ENCODE measurements around the gene RAD54L2. TPM values are rescaled to one million over a fixed set of nuclear protein-coding genes. Genes with fewer than 3 reads are reported as not detected.
"Not testable (repeated sequence)": the region's sequence is repeated elsewhere in the genome, so short reads cannot be mapped to it uniquely, and the experiment has no call there.

Gene RAD54L2
- polyA plus RNA-seq, 3 donors from 2014 or later = 10.1 to 22.4 (median 15.0) TPM

- Mint-ChIP-seq H3K4me3 (no peak overlapping the region), H3K27ac (no peak overlapping the region), H3K27me3 (ENCODE audit: low read depth in 3 of 3) (peaks cover 0 to 3% (median 0%) of the 10 kb centered on the region in 3 donors), H3K4me1 (no peaks in the 10 kb centered on the region), H3K36me3 (no peaks in the 10 kb centered on the region), H3K9me3 (no peaks in the 10 kb centered on the region)
- no peak for DNase-seq
These were observed 16.1 kb upstream of the RAD54L2 start for GRCh38 chr3:51522273-51522962.

- H3K4me3 Mint-ChIP-seq; H3K27me3 Mint-ChIP-seq (ENCODE audit: low read depth in 3 of 3); H3K9me3 Mint-ChIP-seq; H3K36me3 Mint-ChIP-seq; H3K4me1 Mint-ChIP-seq; H3K27ac Mint-ChIP-seq; DNase-seq: not testable (repeated sequence)
These were observed 13.6 kb upstream of the RAD54L2 start for GRCh38 chr3:51524874-51525273.

GRCh38 chr3:51530485-51530884 lies 8.0 kb upstream of the RAD54L2 start:
- no peaks in the 10 kb centered on the region for H3K36me3 Mint-ChIP-seq
- no peak for DNase-seq
- H3K27me3 Mint-ChIP-seq (ENCODE audit: low read depth in 3 of 3) = peaks cover 3 to 13% (median 12%) of the 10 kb centered on the region in 3 donors
- H3K9me3 Mint-ChIP-seq = no peaks in the 10 kb centered on the region
- no peak overlapping the region for H3K4me3 Mint-ChIP-seq
- no peak overlapping the region for H3K27ac Mint-ChIP-seq
- H3K4me1 Mint-ChIP-seq = no peaks in the 10 kb centered on the region

GRCh38 chr3:51535146-51536019 lies 3.1 kb upstream of the RAD54L2 start:
- peaks cover 0 to 19% (median 16%) of the 10 kb centered on the region in 3 donors for H3K27me3 Mint-ChIP-seq (ENCODE audit: low read depth in 3 of 3)
- H3K27ac Mint-ChIP-seq = peak overlapping the region in 1 of 6 donors; percentile 61
- H3K9me3 Mint-ChIP-seq = no peaks in the 10 kb centered on the region
- H3K4me1 Mint-ChIP-seq = peaks cover 29 to 33% of the 10 kb centered on the region in 2 donors
- H3K4me3 Mint-ChIP-seq = peak overlapping the region in 1 of 5 donors; percentile 31
- no peaks in the 10 kb centered on the region for H3K36me3 Mint-ChIP-seq
- no peak for DNase-seq

- H3K9me3 Mint-ChIP-seq, DNase-seq, H3K36me3 Mint-ChIP-seq: not testable (repeated sequence)
- Mint-ChIP-seq H3K27me3 (ENCODE audit: low read depth in 3 of 3) (peaks cover 2 to 16% (median 12%) of the 10 kb centered on the region in 3 donors), H3K4me1 (peaks cover 38 to 50% of the 10 kb centered on the region in 2 donors), H3K27ac (peak overlapping the region; percentile 88 to 97 (median 94)), H3K4me3 (peak overlapping the region; percentile 91 to 95 (median 92))
These were observed 888 bp upstream of the RAD54L2 start for GRCh38 chr3:51537631-51538030.

- peaks cover 2 to 16% (median 10%) of the 10 kb centered on the region in 3 donors for H3K27me3 Mint-ChIP-seq (ENCODE audit: low read depth in 3 of 3)
- H3K4me3 Mint-ChIP-seq = peak overlapping the region; percentile 91 to 95 (median 92)
These were observed 432 bp upstream of the RAD54L2 start for GRCh38 chr3:51538115-51538458.

GRCh38 chr3:51539291-51539941 lies 897 bp downstream of the RAD54L2 start:
- no peaks in the 10 kb centered on the region for H3K36me3 Mint-ChIP-seq

More at GRCh38 chr3:51538115-51538458, 432 bp upstream of the RAD54L2 start:
- peak overlapping the region; percentile 88 to 97 (median 94) for H3K27ac Mint-ChIP-seq
- peaks cover 38 to 50% of the 10 kb centered on the region in 2 donors for H3K4me1 Mint-ChIP-seq
- no peaks in the 10 kb centered on the region for H3K9me3 Mint-ChIP-seq
- H3K36me3 Mint-ChIP-seq = no peaks in the 10 kb centered on the region
- DNase-seq = peak in 2 of 3 donors; percentile 9 to 23

GRCh38 chr3:51542596-51542995 lies 4.1 kb downstream of the RAD54L2 start:
- not testable (repeated sequence) for H3K36me3 Mint-ChIP-seq, H3K4me3 Mint-ChIP-seq, DNase-seq, H3K27ac Mint-ChIP-seq, H3K9me3 Mint-ChIP-seq
- peaks cover 2 to 11% (median 6%) of the 10 kb centered on the region in 3 donors for H3K27me3 Mint-ChIP-seq (ENCODE audit: low read depth in 3 of 3)
- peaks cover 32 to 51% of the 10 kb centered on the region in 2 donors for H3K4me1 Mint-ChIP-seq

More at GRCh38 chr3:51539291-51539941, 897 bp downstream of the RAD54L2 start:
- peak; percentile 1 to 13 (median 11) for DNase-seq
- no peaks in the 10 kb centered on the region for H3K9me3 Mint-ChIP-seq
- H3K4me1 Mint-ChIP-seq = peaks cover 38 to 60% of the 10 kb centered on the region in 2 donors
- H3K4me3 Mint-ChIP-seq = peak overlapping the region; percentile 79 to 89 (median 86)
- H3K27ac Mint-ChIP-seq = peak overlapping the region; percentile 73 to 94 (median 85)
- peaks cover 2 to 16% (median 6%) of the 10 kb centered on the region in 3 donors for H3K27me3 Mint-ChIP-seq (ENCODE audit: low read depth in 3 of 3)

GRCh38 chr3:51544011-51544775 lies 5.7 kb downstream of the RAD54L2 start:
- no peak overlapping the region for H3K4me3 Mint-ChIP-seq

GRCh38 chr3:51547274-51547673 lies 8.8 kb downstream of the RAD54L2 start:
- Mint-ChIP-seq H3K36me3 (peaks cover 0 to 5% (median 0%) of the 10 kb centered on the region in 3 donors), H3K27ac (no peak overlapping the region), H3K9me3 (no peaks in the 10 kb centered on the region), H3K27me3 (ENCODE audit: low read depth in 3 of 3) (peaks cover 0 to 2% (median 2%) of the 10 kb centered on the region in 3 donors), H3K4me3 (no peak overlapping the region), H3K4me1 (peaks cover 5 to 17% of the 10 kb centered on the region in 2 donors)
- no peak for DNase-seq

More at GRCh38 chr3:51544011-51544775, 5.7 kb downstream of the RAD54L2 start:
- H3K36me3 Mint-ChIP-seq = no peaks in the 10 kb centered on the region
- H3K9me3 Mint-ChIP-seq = no peaks in the 10 kb centered on the region
- peaks cover 0 to 5% (median 2%) of the 10 kb centered on the region in 3 donors for H3K27me3 Mint-ChIP-seq (ENCODE audit: low read depth in 3 of 3)
- no peak for DNase-seq
- H3K27ac Mint-ChIP-seq = peak overlapping the region in 1 of 6 donors; percentile 64
- H3K4me1 Mint-ChIP-seq = peaks cover 21 to 40% of the 10 kb centered on the region in 2 donors

- Mint-ChIP-seq H3K36me3 (peaks cover 0 to 5% (median 4%) of the 10 kb centered on the region in 3 donors), H3K27ac (no peak overlapping the region), H3K27me3 (ENCODE audit: low read depth in 3 of 3) (peaks cover 0 to 2% (median 2%) of the 10 kb centered on the region in 3 donors), H3K4me1 (peaks cover 5 to 8% of the 10 kb centered on the region in 2 donors), H3K4me3 (no peak overlapping the region), H3K9me3 (no peaks in the 10 kb centered on the region)
- no peak for DNase-seq
These were observed 10.8 kb downstream of the RAD54L2 start for GRCh38 chr3:51549311-51549710.

- Mint-ChIP-seq H3K27me3 (ENCODE audit: low read depth in 3 of 3) (peaks cover 0 to 2% (median 2%) of the 10 kb centered on the region in 3 donors), H3K36me3 (peaks cover 0 to 5% (median 4%) of the 10 kb centered on the region in 3 donors), H3K9me3 (no peaks in the 10 kb centered on the region), H3K27ac (peak overlapping the region in 2 of 6 donors; percentile 58 to 66), H3K4me3 (no peak overlapping the region), H3K4me1 (peaks cover 5% of the 10 kb centered on the region in 2 donors)
- no peak for DNase-seq
These were observed 11.7 kb downstream of the RAD54L2 start for GRCh38 chr3:51550080-51550819.

Data from immature natural killer cell (primary cell).